OCI-LY3 (cell line): ENCODE results near the gene COL1A2.

Experiments
- EZH2phosphoT487 ChIP-seq: fragments of 200-600 bp; shearing (Covaris generic); IDR thresholded peaks from 2 replicates; pipeline ENCODE4 v1.6.1; 2018; ENCODE audit warnings: antibody characterized with exemption, mixed run types, low read depth
- TF ChIP-seq, protein P1 (sequence below): fragments of 200-600, 300-600 bp; sonication (generic); IDR thresholded peaks from 2 replicates; pipeline ENCODE4 v1.5.1; 2014; ENCODE audit warnings: antibody characterized with exemption, low read length, low read depth

DNA sequence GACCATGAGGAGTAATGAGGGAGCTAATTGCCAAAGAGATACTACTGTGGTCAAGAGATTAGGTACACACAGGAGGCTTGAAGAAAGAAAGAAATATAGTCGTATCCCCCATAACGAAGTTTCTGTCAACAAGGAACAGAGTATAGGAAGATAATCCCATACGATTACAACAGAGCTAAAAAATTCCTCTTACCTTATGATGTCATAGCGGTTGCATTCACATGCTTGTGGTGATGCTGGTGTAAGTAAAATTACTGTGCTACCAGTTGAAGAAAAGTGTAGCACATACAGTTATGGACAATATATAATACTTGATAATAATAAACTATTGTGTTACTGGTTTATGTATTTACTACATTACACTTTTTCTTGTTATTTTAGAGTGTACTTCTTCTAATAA is 63.3 kb downstream of the COL1A2 start:
- TF ChIP-seq, protein P1, sequence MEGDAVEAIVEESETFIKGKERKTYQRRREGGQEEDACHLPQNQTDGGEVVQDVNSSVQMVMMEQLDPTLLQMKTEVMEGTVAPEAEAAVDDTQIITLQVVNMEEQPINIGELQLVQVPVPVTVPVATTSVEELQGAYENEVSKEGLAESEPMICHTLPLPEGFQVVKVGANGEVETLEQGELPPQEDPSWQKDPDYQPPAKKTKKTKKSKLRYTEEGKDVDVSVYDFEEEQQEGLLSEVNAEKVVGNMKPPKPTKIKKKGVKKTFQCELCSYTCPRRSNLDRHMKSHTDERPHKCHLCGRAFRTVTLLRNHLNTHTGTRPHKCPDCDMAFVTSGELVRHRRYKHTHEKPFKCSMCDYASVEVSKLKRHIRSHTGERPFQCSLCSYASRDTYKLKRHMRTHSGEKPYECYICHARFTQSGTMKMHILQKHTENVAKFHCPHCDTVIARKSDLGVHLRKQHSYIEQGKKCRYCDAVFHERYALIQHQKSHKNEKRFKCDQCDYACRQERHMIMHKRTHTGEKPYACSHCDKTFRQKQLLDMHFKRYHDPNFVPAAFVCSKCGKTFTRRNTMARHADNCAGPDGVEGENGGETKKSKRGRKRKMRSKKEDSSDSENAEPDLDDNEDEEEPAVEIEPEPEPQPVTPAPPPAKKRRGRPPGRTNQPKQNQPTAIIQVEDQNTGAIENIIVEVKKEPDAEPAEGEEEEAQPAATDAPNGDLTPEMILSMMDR = no peak
- no peak for TF ChIP-seq EZH2phosphoT487
